ELF-1 (cell line): ENCODE measurements around the gene MC1R.
"Not testable (repeated sequence)": the region's sequence is repeated elsewhere in the genome, so short reads cannot be mapped to it uniquely, and the experiment has no call there.

Source experiments
- DNase-seq: peaks from one replicate; pipeline ENCODE4 v3.0.0-alpha.2; 2016; ENCODE audit warnings: low read depth, low spot score

The MC1R gene

GRCh38 chr16:89958596-89958995 is 39.9 kb downstream of the MC1R start:
- no peak for DNase-seq

GRCh38 chr16:89960966-89961365 is 42.3 kb downstream of the MC1R start:
- DNase-seq, result no peak

GRCh38 chr16:89961920-89962319 is 43.3 kb downstream of the MC1R start:
- DNase-seq, result no peak

GRCh38 chr16:89962754-89963498 is 44.3 kb downstream of the MC1R start:
- no peak for DNase-seq

- DNase-seq, result no peak
Observed at GRCh38 chr16:89964201-89964600, 45.5 kb downstream of the MC1R start.

- DNase-seq, result no peak
Observed at GRCh38 chr16:89965447-89966225, 47.0 kb downstream of the MC1R start.

GRCh38 chr16:89966756-89967155 is 48.1 kb downstream of the MC1R start:
- no peak for DNase-seq

- DNase-seq, result not testable (repeated sequence)
Observed at GRCh38 chr16:89967436-89967835, 48.8 kb downstream of the MC1R start.

GRCh38 chr16:89968074-89968473 is 49.4 kb downstream of the MC1R start:
- not testable (repeated sequence) for DNase-seq

- DNase-seq, result no peak
Observed at GRCh38 chr16:89969741-89970410, 51.2 kb downstream of the MC1R start.
